Adipocyte (in vitro differentiated cells): Measurements from ENCODE around the gene MLXIP.

Source experiments
- DNase-seq: peaks from one replicate; pipeline ENCODE4 v3.0.0-alpha.2; 2015; ENCODE audit warnings: low read depth
- H3K27me3 ChIP-seq: replicated peaks from 2 replicates; pipeline ENCODE4 v1.7.0; 2013; ENCODE audit warnings: mild to moderate bottlenecking, low read length, moderate library complexity; ENCODE audit not compliant: control insufficient read depth, insufficient read depth
- H3K36me3 ChIP-seq: 2 replicates; pipeline ENCODE4 v1.7.0; 2013; ENCODE audit warnings: low read length, mild to moderate bottlenecking, moderate library complexity; ENCODE audit not compliant: control insufficient read depth, insufficient read depth, severe bottlenecking
- H3K4me1 ChIP-seq: 2 replicates; pipeline ENCODE4 v1.7.0; 2013; ENCODE audit warnings: mild to moderate bottlenecking, low read length, moderate library complexity; ENCODE audit not compliant: control insufficient read depth, insufficient read depth
- H3K4me3 ChIP-seq: 2 replicates; pipeline ENCODE4 v1.7.0; 2013; ENCODE audit warnings: mild to moderate bottlenecking, low read length, moderate library complexity
- H3K9ac ChIP-seq: 2 replicates; pipeline ENCODE4 v1.7.0; 2013; ENCODE audit warnings: mild to moderate bottlenecking, low read length, moderate library complexity
- H3K9me3 ChIP-seq: 2 replicates; pipeline ENCODE4 v1.7.0; 2013; ENCODE audit warnings: mild to moderate bottlenecking, low read length, moderate library complexity; ENCODE audit not compliant: control insufficient read depth

Gene MLXIP

DNA sequence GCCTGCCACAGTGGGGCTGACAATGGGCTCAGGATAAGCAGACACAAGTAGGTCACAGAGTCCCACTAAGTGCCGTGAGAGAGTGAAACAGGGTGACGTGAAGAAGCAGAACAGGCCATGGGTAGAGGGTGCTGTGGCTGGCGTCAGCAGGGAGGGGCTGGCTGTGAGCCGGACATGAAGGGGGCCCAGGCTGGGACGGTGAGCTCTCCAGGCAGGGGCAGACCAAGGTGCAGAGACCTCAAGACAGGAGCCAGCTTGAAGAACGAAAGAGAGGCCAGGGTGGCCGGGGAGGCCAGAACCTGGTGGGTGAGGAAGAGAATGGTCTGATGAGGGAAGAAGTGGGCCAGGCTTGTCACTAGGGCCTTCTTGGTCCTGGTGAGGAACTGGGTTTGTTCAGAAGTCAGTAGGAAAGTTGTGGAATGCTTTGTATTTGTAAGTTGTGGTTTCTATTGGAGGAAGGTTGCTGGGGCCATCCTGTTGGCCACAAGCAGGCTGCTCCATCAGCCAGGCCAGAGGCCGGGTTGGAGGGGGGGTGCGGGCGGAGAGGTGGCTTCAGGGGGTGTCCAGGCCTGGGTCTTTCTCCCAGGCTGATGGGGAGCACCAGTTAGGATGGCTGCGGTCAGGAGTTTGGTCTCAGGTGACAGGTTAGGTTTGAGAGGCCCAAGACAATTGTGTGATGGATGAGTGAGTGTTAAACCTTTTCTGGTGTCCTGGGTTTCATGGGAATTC lies 21.4 kb upstream of the MLXIP start:
- no peak for DNase-seq
- Histone ChIP-seq H3K4me3 (no peak overlapping the region), H3K4me1 (peaks cover 4% of the 10 kb centered on the region), H3K27me3 (no peaks in the 10 kb centered on the region), H3K9me3 (no peaks in the 10 kb centered on the region), H3K36me3 (peaks cover 5% of the 10 kb centered on the region), H3K9ac (no peak overlapping the region)

DNA sequence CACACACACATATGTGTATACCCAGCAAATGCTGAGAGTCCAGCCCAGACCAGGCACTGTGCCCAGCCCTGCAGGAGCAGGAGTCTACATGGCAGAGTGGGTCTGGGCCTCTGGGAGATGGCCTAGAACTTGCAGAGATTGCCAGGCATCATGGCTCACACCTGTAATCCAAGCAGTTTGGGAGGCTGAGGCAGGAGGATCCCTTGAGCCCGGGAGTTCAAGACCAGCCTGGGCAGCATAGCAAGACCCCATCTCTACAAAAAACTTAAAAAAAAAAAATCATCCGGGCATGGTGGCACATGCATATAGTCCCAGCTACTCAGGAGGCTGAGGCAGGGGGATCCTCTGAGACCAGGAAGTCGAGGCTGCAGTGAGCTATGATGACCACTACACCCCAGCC lies 20.8 kb upstream of the MLXIP start:
- DNase-seq: no peak
- peaks cover 5% of the 10 kb centered on the region for H3K36me3 ChIP-seq

DNA sequence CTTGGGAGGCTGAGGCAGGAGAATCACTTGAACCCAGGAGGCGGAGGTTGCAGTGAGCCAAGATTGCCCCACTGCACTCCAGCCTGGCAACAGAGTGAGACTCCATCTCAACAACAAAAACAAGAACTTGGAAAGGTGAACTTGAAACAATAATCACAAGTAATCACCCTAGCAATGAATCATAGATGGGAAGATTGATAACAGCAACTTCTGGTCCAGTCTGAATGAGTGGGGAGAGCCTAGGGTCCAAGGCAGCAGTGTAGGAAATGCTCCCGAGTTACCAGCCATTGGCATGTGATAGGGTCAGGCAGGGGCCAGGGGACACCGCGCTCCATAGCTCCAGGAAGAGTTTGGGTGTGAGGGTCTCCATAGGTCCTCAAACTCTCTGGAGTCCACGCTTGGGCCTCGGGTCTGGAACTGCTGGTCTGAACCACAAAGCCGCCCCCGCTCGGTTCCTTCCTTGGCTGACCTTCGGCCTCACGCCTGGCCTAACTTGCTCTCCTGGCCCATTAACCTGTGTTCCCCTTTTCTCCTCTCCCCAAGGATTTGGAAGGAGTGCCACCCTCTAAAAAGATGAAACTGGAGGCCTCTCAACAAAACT lies 19.9 kb upstream of the MLXIP start:
- H3K4me1 ChIP-seq: peaks cover 12% of the 10 kb centered on the region
- H3K27me3 ChIP-seq: no peaks in the 10 kb centered on the region
- DNase-seq: no peak
- no peaks in the 10 kb centered on the region for H3K9me3 ChIP-seq
- peaks cover 5% of the 10 kb centered on the region for H3K36me3 ChIP-seq
- no peak overlapping the region for H3K4me3 ChIP-seq
- H3K9ac ChIP-seq: no peak overlapping the region

More for the DNA sequence above, 20.8 kb upstream of the MLXIP start:
- Histone ChIP-seq H3K4me1 (peaks cover 4% of the 10 kb centered on the region), H3K4me3 (no peak overlapping the region), H3K9ac (no peak overlapping the region), H3K27me3 (no peaks in the 10 kb centered on the region), H3K9me3 (no peaks in the 10 kb centered on the region)

DNA sequence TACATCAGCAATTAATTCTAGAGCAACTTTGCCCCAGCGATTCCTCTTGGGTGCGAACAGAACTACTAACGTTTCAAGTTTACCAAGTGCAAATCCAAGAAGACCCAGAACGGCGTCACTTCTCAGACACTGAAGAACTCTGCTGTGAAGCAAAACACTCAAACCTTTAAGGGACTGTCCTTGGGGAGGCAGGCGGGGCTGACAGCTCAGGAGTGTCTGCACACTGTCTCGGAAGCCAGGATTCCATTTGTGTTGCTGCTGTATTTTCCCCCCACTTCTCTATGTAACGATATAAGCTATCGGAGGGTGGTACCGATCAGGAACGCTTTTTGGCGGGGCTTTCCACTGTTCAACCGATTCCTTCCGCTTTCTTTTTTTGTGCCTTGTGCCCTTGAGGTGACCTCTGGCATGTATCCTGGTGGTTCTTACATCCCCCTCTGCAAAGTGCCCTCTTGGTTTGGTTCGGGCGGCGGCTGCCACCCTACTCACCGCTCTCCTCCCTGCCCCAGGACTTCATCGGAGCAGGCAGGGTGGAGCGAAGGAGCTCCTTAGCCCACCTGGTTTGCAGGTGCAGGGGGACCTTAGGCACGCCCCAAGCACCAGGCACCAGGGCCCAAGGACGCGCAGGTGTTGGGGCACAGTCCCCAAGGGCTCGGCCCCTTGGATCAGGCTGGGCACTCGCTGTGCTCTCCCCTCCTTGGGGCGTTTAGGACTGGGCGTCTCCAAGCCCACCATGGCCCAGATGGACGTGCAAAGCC lies 19.2 kb upstream of the MLXIP start:
- Histone ChIP-seq H3K36me3 (peaks cover 5% of the 10 kb centered on the region), H3K27me3 (no peaks in the 10 kb centered on the region), H3K9ac (no peak overlapping the region), H3K4me3 (no peak overlapping the region), H3K9me3 (no peaks in the 10 kb centered on the region), H3K4me1 (peaks cover 20% of the 10 kb centered on the region)
- DNase-seq: no peak

DNA sequence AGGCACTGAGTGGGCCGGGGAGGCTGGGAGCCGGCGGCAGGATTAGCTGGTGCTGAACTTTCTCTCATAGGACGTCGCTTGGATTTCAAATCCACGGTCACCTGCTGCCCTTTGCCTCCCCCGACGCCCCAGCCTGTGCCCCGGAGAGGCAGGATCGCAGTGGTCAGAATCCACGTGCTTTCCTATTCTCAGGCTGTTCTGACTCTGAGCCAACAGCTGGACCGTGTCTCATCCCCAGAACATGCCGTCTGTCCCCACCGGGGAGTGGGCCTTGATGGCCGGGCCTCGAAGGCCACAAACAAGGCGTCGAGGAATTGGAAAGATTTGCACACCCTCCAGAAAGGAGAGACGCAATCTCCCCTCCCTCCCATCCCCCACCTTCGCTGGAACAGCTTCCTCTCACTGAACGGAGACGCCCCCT lies 18.5 kb upstream of the MLXIP start:
- Histone ChIP-seq H3K9me3 (no peaks in the 10 kb centered on the region), H3K9ac (no peak overlapping the region), H3K36me3 (peaks cover 5% of the 10 kb centered on the region), H3K4me1 (peaks cover 27% of the 10 kb centered on the region), H3K27me3 (no peaks in the 10 kb centered on the region), H3K4me3 (no peak overlapping the region)
- no peak for DNase-seq

DNA sequence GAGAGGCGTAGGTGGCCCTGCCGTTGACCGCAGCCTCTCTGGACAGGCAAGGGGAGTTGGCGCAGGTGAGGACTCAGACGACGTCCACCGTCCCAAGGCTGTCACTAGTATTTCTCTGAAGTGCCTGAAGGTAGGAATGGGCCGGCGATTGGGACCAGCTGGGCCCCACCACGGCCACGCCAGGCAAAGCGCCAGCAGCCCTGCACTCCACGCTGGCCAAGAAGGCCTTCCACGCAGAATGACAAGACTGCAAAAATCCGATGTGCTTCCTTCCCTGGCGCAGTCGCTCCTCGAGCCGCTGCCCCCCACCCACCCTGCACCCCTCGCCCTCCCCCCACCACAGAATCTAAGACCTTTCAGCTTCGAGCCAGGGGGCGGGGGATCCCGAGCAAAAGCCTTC lies 17.3 kb upstream of the MLXIP start:
- Histone ChIP-seq H3K4me1 (peaks cover 31% of the 10 kb centered on the region), H3K9me3 (no peaks in the 10 kb centered on the region), H3K9ac (no peak overlapping the region), H3K36me3 (peaks cover 5% of the 10 kb centered on the region), H3K4me3 (no peak overlapping the region), H3K27me3 (no peaks in the 10 kb centered on the region)
- DNase-seq: no peak

DNA sequence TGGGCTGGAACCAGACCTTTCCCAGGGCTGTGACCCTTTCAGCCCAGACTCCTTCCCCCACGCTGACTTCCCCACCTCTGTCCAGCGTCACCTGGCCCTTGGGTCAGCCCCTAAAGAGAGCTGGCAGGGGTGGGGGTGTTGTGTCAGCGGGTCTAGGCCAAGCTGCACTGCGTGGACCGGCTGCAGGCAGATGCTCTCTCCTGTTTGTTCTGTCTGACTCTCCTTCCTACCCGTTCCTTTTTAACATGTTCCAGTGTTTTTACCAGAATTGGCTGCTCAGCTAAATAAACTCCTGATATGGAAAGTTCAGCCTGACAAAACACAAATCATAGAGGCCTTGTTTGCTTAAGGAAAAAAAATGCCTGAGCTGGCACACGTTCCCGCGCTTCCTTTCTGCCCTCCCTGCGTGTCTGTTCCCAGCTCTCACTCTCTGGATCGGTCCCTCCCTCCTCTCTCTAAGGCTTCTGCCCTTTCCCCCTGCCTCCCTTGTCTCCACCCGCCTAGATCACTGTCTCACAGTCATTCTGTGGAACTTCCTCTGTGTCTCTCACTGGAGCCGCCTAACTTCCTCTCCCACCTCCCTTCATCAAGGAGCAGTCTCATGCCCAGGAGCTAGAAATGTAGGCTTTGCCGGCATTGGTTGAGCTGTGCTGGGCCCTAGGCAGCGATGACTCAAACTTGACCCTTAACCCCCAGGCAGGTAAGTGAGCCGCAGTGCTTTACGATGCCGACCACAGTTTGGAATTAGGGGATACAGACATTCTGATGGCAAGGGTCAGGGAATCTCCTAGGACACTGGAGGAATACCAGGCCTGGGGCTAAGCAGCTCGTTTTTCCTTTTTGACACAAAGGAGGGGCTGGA lies 15.5 kb upstream of the MLXIP start:
- Histone ChIP-seq H3K36me3 (peaks cover 5% of the 10 kb centered on the region), H3K9ac (peak overlapping the region; percentile 73), H3K4me1 (peaks cover 31% of the 10 kb centered on the region), H3K27me3 (no peaks in the 10 kb centered on the region), H3K9me3 (no peaks in the 10 kb centered on the region), H3K4me3 (peak overlapping the region; percentile 48)
- DNase-seq: peak; percentile 69

DNA sequence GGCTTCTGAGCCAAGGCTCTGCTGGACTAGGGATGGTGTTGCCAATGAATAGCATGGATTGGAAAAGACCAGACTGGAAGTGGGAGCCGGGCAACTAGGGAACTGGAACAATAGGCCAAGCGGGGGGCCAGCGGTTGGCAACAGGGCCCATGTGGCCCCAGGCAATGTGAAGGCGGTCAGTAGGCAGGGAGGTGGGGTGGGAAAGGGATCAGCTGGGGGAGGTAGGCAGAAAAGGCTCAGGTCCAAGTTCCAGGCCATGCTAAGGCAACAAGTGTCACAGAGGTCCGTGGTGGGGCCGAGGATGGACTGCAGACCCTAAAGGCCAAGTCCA lies 14.9 kb upstream of the MLXIP start:
- Histone ChIP-seq H3K27me3 (no peaks in the 10 kb centered on the region), H3K4me1 (peaks cover 31% of the 10 kb centered on the region), H3K36me3 (peaks cover 5% of the 10 kb centered on the region), H3K9ac (peak overlapping the region; percentile 73), H3K4me3 (peak overlapping the region; percentile 48), H3K9me3 (no peaks in the 10 kb centered on the region)
- no peak for DNase-seq

DNA sequence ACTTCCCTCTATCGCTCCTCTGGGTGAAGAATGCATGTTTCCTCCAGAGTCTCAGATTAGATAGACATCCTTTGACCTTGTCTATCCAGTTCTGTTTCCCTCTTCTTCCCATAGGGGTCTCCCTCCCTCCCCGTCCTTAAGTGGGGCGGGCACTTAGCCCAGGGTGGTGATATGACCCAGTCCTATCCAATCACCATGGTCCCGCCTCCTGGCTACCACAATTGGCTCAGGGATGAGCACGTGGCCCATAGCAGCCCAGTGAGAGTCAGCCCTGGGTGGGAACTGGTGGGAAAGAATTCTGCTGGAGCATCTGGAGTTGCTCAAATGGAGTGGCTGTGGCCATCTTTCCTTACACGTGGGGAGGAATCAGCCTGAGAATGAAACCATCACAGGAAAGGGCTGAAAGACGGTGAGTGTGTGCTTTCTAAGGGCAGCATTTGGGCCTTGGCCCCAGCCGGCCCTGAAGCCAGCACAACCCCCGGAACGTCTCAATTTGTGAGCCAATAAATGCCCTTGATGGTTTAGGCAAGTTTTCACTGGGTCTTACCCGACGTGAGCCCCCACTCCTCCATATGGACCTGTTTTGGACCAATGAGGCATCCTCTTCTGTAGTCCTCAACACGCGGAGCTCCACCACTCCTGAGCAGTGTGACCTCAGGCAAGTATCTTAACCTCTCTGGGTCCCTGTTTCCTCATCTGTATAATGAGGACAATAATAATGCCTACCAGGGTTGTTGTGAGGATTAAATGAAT lies 14.4 kb upstream of the MLXIP start:
- Histone ChIP-seq H3K4me1 (peaks cover 31% of the 10 kb centered on the region), H3K4me3 (peak overlapping the region; percentile 18), H3K9me3 (no peaks in the 10 kb centered on the region), H3K36me3 (peaks cover 2% of the 10 kb centered on the region), H3K27me3 (no peaks in the 10 kb centered on the region), H3K9ac (peak overlapping the region; percentile 73)
- DNase-seq: peak; percentile 60

DNA sequence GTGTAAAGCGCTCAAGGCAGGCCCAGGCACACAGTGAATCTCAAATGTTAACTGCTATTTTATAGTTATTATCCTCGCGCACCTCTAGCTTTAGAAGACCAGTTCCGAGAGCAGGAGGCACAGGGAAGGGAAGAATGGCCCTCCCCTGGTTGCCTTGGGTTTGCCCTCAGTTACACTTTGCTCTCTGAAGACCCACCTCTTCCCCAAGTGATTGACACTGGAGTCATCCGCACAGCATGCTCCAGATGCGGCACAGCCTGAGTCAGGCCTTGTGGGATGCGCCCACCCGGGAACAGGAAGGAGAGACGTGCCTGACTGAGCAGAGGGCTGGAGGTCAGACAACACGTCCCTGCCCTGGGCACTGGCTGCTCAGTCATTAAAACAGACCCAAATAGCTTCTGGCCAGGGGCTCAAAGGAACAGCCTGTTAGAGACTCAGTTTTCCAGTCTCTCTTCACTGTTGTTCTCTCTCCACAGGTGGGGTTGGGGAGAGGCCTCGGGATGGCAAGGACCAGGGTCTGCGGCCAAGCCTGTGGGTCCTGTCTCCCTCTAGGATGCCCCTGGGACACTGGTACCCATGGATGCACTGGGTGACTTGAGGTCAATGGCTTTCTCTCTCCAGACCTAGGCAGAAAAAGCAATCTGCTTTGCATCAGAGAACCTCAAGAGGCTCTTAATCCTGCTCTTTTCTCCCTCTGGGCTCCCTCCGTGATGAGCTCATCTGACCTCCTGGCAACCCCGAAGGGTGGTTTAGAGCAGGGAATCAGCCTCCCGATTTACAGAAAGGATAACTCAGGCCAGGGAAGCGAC lies 13.6 kb upstream of the MLXIP start:
- DNase-seq: peak; percentile 80
- H3K9me3 ChIP-seq: no peaks in the 10 kb centered on the region
- H3K4me3 ChIP-seq: peak overlapping the region; percentile 18
- peak overlapping the region; percentile 67 for H3K9ac ChIP-seq
- no peaks in the 10 kb centered on the region for H3K27me3 ChIP-seq
- no peaks in the 10 kb centered on the region for H3K36me3 ChIP-seq
- H3K4me1 ChIP-seq: peaks cover 31% of the 10 kb centered on the region
